Measurements from ENCODE around the gene PLEKHO2. TPM values are rescaled to one million over a fixed set of nuclear protein-coding genes. Genes with fewer than 3 reads are reported as not detected.

Gene PLEKHO2
- total RNA-seq, 1 donor from 2014 or later: 8.8 TPM

DNA sequence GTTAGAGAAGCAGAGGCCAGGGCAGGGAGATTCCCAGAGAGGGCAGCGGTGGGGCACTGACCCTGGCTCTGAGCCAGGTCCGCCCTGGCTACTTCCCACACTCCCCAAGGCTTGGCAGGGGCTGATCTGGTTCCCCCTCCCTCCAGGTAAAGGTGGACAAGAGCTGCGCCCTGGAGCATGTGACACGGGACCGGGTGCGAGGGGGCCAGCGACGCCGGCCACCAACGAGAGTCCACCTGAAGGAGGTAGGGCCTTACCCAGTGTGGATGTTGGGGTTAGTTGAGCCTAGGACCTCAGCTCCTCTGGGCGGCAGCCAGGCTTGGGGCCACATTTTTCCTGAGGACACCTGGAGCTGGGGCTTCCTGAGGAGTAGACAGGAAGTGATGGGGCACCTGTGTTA is 19.6 kb downstream of the PLEKHO2 start:
- no peak for DNase-seq (ENCODE audit: low spot score in 2 of 2, unreplicated experiment in 2 of 2)
- no peak overlapping the region for H3K27ac Mint-ChIP-seq

DNA sequence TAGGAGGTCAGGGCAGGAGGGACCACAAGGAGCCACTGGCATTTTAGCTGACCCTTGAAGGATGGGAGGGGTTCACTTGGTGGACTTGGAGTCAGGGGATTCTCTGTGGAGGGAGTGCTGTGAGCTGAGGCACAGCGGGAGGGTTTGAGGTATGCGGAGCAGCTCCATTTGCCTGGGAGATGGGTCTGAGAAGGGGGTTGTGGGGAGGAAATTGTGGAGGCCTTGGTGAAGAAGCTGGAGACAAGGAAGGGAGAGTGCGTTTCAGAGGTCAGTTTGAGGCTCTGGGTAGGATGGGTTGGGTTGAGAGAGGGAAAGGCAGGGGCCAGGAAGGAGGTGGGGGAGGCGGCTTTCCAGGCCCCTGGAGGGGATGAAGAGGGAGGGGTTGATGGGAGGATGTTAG is 20.2 kb downstream of the PLEKHO2 start:
- no peak for DNase-seq (ENCODE audit: low spot score in 2 of 2, unreplicated experiment in 2 of 2)
- H3K27ac Mint-ChIP-seq: no peak overlapping the region
- TF ChIP-seq, protein P1, sequence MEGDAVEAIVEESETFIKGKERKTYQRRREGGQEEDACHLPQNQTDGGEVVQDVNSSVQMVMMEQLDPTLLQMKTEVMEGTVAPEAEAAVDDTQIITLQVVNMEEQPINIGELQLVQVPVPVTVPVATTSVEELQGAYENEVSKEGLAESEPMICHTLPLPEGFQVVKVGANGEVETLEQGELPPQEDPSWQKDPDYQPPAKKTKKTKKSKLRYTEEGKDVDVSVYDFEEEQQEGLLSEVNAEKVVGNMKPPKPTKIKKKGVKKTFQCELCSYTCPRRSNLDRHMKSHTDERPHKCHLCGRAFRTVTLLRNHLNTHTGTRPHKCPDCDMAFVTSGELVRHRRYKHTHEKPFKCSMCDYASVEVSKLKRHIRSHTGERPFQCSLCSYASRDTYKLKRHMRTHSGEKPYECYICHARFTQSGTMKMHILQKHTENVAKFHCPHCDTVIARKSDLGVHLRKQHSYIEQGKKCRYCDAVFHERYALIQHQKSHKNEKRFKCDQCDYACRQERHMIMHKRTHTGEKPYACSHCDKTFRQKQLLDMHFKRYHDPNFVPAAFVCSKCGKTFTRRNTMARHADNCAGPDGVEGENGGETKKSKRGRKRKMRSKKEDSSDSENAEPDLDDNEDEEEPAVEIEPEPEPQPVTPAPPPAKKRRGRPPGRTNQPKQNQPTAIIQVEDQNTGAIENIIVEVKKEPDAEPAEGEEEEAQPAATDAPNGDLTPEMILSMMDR (IDR thresholded peaks at IDR 0.05; ENCODE audit: unreplicated experiment): no peak
- no peaks in the 10 kb centered on the region for H3K9me3 Mint-ChIP-seq
- no peaks in the 10 kb centered on the region for H3K36me3 Mint-ChIP-seq
- no peak overlapping the region for H3K4me3 Mint-ChIP-seq
- H3K4me1 Mint-ChIP-seq: peaks cover 15% of the 10 kb centered on the region
- no peaks in the 10 kb centered on the region for H3K27me3 Mint-ChIP-seq (ENCODE audit: low read depth)

More for the DNA sequence above, 19.6 kb downstream of the PLEKHO2 start:
- TF ChIP-seq, protein P1 (IDR thresholded peaks at IDR 0.05; ENCODE audit: unreplicated experiment): no peak
- no peak overlapping the region for H3K4me3 Mint-ChIP-seq
- no peaks in the 10 kb centered on the region for H3K9me3 Mint-ChIP-seq
- no peaks in the 10 kb centered on the region for H3K36me3 Mint-ChIP-seq
- H3K4me1 Mint-ChIP-seq: peaks cover 16% of the 10 kb centered on the region
- no peaks in the 10 kb centered on the region for H3K27me3 Mint-ChIP-seq (ENCODE audit: low read depth)

DNA sequence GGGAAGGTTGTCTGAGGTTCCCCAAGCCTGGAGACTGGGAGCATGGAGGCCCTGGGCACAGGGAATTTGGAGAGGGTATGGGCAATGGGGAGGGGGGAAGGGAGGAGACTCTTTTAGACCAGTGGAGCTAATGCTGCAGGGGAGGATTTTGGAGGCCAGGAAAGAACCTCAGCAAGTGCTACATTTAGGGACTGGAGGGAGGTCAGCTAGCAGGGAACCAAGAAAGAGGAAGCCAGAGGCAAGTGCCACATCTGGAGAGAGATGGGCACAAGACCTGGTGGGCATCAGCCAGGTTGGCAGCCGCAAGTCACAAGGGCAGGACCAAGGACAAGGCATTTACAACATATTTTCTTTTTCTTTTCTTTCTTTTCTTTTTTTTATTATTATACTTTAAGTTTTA is 20.7 kb downstream of the PLEKHO2 start:
- DNase-seq (ENCODE audit: low spot score in 2 of 2, unreplicated experiment in 2 of 2): no peak
- TF ChIP-seq, protein P1 (IDR thresholded peaks at IDR 0.05; ENCODE audit: unreplicated experiment): no peak
- H3K4me3 Mint-ChIP-seq: no peak overlapping the region
- H3K27me3 Mint-ChIP-seq (ENCODE audit: low read depth): no peaks in the 10 kb centered on the region
- H3K27ac Mint-ChIP-seq: no peak overlapping the region
- H3K36me3 Mint-ChIP-seq: no peaks in the 10 kb centered on the region
- H3K9me3 Mint-ChIP-seq: no peaks in the 10 kb centered on the region
- peaks cover 11% of the 10 kb centered on the region for H3K4me1 Mint-ChIP-seq

DNA sequence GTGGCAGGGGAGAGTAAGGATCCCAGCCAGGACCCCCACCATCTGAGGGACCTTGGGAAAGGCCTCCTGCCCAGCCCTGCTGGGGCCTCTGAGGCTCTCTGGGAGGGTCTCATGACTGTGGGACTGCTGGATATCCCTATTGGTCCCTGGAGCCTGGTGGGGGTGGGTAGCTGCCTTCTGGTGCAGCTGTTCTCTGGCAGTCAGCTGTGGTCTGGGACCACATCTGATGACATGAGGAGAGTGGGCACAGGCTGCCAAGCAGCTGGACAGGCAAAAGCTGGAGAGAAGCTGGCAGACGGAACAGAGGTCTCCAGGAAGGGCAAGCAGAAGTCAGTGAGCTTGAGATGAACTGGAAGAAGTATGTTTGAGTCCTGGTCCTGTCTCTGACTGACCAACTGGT is 22.4 kb downstream of the PLEKHO2 start:
- Mint-ChIP-seq H3K9me3 (no peaks in the 10 kb centered on the region), H3K36me3 (no peaks in the 10 kb centered on the region), H3K27me3 (ENCODE audit: low read depth) (no peaks in the 10 kb centered on the region), H3K4me1 (peaks cover 7% of the 10 kb centered on the region), H3K27ac (no peak overlapping the region), H3K4me3 (no peak overlapping the region)
- no peak for DNase-seq (ENCODE audit: low spot score in 2 of 2, unreplicated experiment in 2 of 2)
- TF ChIP-seq, protein P1 (IDR thresholded peaks at IDR 0.05; ENCODE audit: unreplicated experiment): no peak

DNA sequence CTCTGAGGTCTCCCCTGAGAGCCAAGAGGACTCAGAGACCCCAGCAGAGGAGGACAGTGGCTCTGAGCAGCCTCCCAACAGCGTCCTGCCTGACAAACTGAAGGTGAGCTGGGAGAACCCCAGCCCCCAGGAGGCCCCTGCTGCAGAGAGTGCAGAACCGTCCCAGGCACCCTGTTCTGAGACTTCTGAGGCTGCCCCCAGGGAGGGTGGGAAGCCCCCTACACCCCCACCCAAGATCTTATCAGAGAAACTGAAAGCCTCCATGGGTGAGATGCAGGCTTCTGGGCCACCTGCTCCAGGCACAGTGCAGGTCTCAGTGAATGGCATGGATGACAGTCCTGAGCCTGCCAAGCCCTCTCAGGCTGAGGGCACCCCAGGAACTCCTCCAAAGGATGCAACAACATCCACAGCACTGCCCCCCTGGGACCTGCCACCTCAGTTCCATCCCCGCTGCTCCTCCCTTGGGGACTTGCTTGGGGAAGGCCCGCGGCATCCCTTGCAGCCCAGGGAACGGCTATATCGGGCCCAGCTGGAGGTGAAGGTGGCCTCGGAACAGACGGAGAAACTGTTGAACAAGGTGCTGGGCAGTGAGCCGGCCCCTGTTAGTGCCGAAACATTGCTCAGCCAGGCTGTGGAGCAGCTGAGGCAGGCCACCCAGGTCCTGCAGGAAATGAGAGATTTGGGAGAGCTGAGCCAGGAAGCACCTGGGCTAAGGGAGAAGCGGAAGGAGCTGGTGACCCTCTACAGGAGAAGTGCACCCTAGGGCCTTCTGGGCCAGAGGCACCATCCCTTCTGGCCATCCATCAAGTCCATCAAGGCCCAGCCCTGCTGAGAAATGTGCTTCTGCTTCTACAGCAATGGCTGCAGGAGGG is 23.6 kb downstream of the PLEKHO2 start:
- H3K4me1 Mint-ChIP-seq: peaks cover 7% of the 10 kb centered on the region
- TF ChIP-seq, protein P1 (IDR thresholded peaks at IDR 0.05; ENCODE audit: unreplicated experiment): no peak
- H3K36me3 Mint-ChIP-seq: no peaks in the 10 kb centered on the region
- no peak overlapping the region for H3K4me3 Mint-ChIP-seq
- H3K27ac Mint-ChIP-seq: no peak overlapping the region
- no peaks in the 10 kb centered on the region for H3K9me3 Mint-ChIP-seq
- DNase-seq (ENCODE audit: low spot score in 2 of 2, unreplicated experiment in 2 of 2): no peak
- H3K27me3 Mint-ChIP-seq (ENCODE audit: low read depth): no peaks in the 10 kb centered on the region
